Measurements from ENCODE around the gene C5orf24.
A peak's percentile ranks its signal among the peaks of the same experiment; 100 is the strongest.
"Not testable (repeated sequence)": the region's sequence is repeated elsewhere in the genome, so short reads cannot be mapped to it uniquely, and the experiment has no call there.

Gene C5orf24

GRCh38 chr5:134864707-134865106 is 18.9 kb downstream of the C5orf24 start:
- no peak for DNase-seq

GRCh38 chr5:134873494-134873893 is 27.7 kb downstream of the C5orf24 start:
- peak; percentile 29 for DNase-seq

GRCh38 chr5:134873987-134874830 is 28.4 kb downstream of the C5orf24 start, which contains the start of gene TXNDC15:
Gene TXNDC15 (plus strand): TSS chr5:134874371. CDS start chr5:134874428, 57 bp downstream.
- peak; percentile 90 for DNase-seq

- DNase-seq: peak; percentile 70
Measured at GRCh38 chr5:134874831-134875655, 29.3 kb downstream of the C5orf24 start.

GRCh38 chr5:134877159-134877558 is 31.4 kb downstream of the C5orf24 start:
- DNase-seq: peak; percentile 53

DNA sequence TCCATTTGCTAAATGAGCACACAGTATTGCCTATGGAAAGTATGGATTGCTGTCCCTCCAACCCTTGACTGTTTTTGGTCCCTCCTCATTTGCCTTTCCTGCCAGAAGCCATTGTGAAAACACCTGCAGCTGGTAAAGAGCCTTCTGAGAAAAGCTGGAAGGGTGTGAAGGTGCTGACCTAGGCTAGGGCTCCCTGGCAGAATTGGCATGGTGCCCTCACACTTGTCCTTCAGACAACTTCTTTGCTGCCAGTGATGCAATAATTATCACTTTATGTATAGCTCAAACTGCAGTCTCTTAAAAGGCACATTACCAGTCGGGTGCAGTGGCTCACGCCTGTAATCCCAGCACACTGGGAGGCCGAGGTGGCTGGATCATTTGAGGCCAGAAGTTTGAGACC is 32.6 kb downstream of the C5orf24 start:
- peak; percentile 32 for DNase-seq

DNA sequence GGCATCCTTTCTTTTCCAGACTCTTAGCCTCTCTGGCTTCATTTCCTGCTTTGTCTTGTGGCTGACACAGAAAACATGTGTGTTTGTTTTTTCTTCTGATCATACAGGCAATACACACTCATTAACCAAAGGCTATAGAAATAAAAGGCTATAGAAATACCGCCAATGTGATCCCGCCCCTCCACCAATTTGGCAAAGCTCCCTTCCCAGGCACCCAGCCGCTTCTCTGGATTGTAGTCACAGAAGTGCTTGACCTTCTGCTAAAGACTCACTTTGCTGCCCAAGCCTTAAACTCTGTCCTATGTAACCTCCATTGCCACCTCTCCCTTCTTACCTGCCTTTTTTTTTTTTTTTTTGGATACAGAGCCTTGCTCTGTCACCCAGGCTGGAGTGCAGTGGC is 33.7 kb downstream of the C5orf24 start:
- no peak for DNase-seq

- not testable (repeated sequence) for DNase-seq
Measured at GRCh38 chr5:134880937-134881336, 35.2 kb downstream of the C5orf24 start.

DNA sequence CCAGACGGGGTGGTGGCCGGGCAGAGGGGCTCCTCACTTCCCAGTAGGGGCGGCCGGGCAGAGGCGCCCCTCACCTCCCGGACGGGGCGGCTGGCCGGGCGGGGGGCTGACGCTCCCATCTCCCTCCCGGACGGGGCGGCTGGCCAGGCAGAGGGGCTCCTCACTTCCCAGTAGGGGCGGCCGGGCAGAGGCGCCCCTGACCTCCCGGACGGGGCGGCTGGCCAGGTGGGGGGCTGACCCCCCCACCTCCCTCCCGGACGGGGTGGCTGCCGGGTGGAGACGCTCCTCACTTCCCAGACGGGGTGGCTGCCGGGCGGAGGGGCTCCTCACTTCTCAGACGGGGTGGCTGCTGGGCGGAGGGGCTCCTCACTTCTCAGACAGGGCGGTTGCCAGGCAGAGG is 35.9 kb downstream of the C5orf24 start:
- not testable (repeated sequence) for DNase-seq

DNA sequence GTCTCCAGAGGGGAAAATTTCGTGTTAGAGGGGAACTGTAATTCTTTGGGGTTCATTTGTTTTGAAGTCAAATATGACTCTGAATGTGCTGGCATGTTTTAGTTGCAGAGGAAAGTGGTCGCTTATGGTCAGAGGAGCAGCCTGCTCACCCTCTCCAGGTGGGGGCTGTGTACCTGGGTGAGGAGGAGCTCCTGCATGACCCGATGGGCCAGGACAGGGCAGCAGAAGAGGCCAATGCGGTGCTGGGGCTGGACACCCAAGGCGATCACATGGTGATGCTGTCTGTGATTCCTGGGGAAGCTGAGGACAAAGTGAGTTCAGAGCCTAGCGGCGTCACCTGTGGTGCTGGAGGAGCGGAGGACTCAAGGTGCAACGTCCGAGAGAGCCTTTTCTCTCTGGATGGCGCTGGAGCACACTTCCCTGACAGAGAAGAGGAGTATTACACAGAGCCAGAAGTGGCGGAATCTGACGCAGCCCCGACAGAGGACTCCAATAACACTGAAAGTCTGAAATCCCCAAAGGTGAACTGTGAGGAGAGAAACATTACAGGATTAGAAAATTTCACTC is 41.9 kb downstream of the C5orf24 start:
- DNase-seq: no peak

DNA sequence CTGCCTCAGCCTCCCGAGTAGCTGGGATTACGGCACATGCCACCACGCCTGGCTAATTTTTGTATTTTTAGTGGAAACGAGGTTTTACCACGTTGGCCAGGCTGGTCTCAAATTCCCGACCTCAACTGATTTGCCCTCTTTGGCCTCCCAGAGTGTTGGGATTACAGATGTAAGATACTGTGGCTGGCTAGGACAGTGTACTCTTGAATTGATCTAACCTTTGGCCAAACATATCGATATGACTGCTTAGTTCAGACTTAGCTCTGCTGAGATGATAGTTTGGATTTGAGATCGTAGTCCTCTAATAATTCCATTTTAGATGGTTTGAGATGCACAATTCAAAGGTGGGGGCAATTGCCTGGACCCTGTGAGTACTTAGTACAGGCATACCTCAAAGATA is 43.6 kb downstream of the C5orf24 start:
- no peak for DNase-seq

DNA sequence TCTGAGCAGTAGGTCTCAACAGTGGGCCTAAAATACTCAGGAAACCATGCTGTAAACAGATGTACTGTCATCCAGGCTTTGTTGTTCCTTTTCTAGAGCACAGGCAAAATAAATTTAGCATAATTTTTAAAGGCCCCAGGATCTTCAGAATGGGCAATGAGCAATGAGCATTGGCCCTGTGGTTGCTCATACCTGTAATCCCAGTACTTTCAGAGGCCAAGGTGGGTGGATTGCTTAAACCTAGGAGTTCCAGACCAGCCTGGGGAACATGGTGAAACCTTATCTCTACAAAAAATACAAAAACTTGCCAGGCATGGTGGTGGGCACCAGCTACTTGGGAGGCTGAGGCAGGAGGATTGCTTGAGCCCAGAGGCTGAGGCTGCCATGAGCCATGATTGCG is 45.7 kb downstream of the C5orf24 start:
- no peak for DNase-seq

DNA sequence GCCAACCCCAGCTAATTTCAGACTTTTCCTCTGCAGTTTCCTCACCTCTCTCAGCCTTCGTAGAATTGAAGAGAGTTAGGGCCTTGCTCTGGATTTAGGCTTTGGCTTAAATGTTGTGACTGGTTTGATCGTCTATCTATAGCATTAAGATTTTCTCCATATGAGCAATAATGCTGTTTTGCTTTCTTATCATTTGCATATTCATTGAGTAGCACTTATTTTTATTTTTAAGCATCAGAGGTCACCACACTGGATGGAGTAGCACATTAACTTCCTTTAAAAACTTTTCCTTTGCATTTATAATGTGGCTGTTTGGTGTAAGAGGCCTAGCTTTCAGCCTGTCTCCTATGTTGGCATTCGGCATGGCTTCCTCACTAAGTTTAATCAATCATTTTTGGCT is 46.5 kb downstream of the C5orf24 start:
- DNase-seq: no peak

GRCh38 chr5:134892926-134893325 is 47.2 kb downstream of the C5orf24 start:
- DNase-seq: no peak

- no peak for DNase-seq
Measured at GRCh38 chr5:134893748-134894505, 48.2 kb downstream of the C5orf24 start.

- DNase-seq: peak; percentile 49
Measured at GRCh38 chr5:134902071-134902801, 56.5 kb downstream of the C5orf24 start.

DNA sequence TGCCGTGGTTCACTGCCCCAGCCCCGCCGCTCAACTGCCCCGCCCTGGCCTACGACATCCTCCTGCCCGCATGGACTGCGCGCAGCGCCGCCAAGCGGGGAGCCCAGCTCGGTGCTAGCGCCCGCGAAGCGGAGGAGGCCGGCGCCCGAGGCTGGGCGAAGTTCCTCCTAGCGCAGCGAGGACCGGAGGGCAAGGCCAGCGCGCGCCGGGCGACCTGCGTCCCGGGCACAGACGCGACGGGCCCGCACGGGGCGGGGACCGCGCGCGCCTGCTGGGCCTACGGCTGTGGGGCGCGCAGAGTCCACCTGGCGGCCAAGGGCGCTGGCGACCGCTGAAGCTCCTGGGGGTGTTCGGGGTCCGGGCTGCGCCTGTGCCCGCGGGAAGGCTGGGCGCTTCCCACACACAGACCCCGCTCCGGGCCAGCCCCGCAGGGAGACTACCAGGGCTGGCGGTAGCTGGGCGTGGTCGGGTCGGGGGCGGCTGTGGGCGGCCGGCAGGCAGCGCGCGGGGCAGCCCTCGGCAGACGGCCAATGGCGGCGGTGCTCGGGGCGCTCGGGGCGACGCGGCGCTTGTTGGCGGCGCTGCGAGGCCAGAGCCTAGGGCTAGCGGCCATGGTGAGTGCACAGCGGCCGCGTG is 59.0 kb downstream of the C5orf24 start, which contains the start of gene PCBD2:
Gene PCBD2 (plus strand): TSS at position 522 of the 636 bp plus-strand sequence. CDS start 9 bp downstream, at position 531.
- peak; percentile 96 for DNase-seq

- DNase-seq: peak; percentile 90
Measured at GRCh38 chr5:134905246-134905996, 59.7 kb downstream of the C5orf24 start.

- DNase-seq: peak; percentile 6
Measured at GRCh38 chr5:134906811-134907210, 61.0 kb downstream of the C5orf24 start.
